Left lobe of liver (tissue), 2 donors: ENCODE measurements around the gene VDAC1. TPM values are rescaled to one million over a fixed set of nuclear protein-coding genes. Genes with fewer than 3 reads are reported as not detected.
"Not testable (repeated sequence)": the region's sequence is repeated elsewhere in the genome, so short reads cannot be mapped to it uniquely, and the experiment has no call there.

Experiments
- ATAC-seq: fragments of 200-7000 bp; cut with Tn5 transposase; one replicate; pipeline ENCODE4 v1.9.1; 2020; ENCODE audit warnings: mild to moderate bottlenecking, moderate library complexity
- DNase-seq: peaks from one replicate; pipeline ENCODE4 v3.0.0-alpha.2; 2020; ENCODE audit warnings: low spot score
- total RNA-seq: library from RNA; stranded (reverse); gene quantifications from one replicate; pipeline ENCODE4 v1.2.1, GENCODE V29; 2021
- donor health status: DM: no; HTN: no; CAD: no; lungs with moderate emphysema.
- donor health status: DM: no; HTN: yes; CAD: no.

VDAC1 gene
- total RNA-seq, 1 donor from 2014 or later: 91.2 TPM

DNA sequence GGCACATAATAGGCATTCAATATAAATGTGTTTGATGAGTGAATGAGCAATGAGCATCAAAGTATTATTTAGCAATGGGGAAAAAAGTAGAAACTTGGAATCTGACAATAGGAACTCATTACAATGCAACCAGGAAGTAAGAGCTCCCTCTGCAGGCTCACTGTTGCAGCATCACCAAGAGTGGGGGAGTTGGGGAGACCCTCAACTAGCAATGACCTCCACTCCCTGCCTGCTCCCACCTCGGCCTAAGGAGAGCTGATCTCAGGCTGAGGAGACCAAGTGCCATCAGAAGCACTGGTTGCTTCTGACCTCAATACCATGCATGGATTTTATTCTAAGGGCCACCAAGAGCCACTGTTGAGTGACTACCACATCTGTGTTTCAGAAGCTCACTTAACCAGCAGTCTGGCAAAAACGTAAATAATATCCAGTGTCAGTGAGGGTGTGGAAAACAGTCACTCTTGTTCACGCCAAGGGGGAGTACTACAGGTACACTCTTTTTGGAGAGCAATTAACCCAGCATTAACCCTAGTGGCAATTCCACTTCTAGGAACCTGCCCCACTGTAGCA, 8.0 kb downstream of the VDAC1 start:
- DNase-seq (no peak), ATAC-seq (no peak)

DNA sequence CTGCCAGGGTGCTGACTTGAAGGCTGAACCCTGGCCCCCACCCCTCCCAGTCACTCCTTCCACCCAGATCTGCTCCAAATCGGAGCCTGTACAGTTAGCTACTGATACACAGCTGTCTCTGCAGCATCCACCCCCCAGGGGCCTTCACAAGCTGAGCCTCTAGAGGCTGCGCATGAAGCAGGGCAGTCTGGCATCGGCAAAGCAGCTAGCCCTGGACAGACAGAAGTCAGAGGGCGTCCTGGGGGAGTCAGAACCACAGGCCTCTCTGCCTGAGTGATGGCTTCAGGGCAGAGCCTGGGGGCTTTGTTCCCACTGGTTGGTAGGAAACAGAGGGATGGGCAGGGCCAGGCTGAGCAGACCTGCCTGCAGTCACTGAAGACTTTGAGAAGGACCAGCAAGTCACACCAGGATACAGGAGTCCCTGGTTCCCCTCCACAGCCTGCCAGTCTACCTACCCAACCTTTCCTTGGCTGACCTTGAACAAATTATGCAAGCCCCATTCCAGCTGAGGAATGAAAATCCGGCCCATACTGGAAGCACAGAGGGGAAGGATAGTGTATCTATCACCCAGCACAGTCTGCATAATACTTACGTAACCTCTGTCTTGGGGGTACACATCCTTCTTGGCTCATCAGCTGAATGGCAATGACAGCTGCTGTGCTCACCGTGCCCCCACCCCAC, 8.8 kb downstream of the VDAC1 start:
- ATAC-seq: peak; percentile 66
- no peak for DNase-seq

DNA sequence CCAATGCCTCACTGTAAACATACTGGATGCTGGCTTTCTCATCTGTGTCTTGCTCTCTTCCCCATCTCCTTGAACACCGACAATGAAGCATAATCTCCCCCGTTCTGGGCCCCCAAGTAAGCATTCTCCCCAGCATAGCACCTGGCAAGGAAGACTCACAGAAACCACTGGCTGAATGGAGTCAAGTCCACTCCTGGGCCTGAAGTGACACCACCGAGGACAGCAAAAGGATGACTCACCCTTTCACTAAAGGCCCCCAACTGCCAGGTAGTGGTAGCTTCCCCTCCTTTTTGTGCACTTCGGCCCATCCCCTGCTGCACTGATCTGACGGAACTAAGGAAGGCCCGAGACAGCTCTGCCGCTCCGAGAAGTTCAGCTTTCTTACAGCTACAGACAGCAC, 9.4 kb downstream of the VDAC1 start:
- ATAC-seq (no peak), DNase-seq (no peak)

DNA sequence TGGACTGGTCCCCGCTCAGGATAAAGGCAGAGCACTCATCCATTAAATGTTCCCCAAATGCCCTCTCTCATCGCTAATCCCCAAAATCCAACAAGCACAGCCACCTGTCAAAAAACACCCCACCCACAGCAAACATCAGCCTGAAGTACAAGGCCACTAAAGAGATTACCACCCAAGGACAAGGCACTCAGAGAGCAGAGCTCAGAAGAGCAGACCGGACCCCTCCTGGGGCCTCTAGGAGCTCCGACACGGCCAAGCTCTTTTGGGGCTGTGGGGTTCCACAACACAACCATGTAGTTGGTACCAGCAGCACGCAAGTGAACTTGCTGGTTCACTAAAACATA, 9.8 kb downstream of the VDAC1 start:
- no peak for ATAC-seq
- no peak for DNase-seq

DNA sequence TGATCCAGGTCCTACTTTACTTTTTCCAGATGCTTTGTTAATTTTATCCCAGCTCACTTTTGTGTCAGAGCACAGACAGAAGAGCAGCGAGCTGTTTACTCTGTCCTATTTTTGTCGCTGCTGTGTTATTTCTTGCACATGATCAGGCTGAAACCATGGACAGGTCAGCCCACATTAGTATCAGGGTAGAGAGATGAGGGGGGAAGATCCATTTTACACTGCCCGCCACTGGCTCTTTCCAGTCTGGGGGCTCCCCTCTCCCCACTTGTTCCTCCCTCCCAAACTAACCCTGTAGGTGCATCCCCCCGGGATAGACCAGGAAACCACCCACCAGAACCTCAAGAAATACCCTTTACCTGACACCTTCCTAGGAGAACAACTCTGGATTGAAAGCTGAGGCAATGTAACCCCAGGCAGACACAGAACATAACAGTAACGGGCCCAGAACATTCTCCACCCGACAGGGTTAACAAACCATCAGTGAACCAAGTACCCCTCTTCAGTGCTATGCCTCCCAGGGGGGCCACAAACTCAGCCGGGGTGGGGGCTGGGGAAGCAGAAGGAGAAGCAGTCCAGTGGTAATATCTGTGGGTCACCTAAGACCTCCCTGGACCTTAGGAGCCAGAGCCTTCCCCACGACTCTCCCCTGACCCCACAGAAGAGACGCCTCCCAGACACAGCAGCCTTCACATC, 10.3 kb downstream of the VDAC1 start:
- DNase-seq (no peak), ATAC-seq (peak; percentile 30)

DNA sequence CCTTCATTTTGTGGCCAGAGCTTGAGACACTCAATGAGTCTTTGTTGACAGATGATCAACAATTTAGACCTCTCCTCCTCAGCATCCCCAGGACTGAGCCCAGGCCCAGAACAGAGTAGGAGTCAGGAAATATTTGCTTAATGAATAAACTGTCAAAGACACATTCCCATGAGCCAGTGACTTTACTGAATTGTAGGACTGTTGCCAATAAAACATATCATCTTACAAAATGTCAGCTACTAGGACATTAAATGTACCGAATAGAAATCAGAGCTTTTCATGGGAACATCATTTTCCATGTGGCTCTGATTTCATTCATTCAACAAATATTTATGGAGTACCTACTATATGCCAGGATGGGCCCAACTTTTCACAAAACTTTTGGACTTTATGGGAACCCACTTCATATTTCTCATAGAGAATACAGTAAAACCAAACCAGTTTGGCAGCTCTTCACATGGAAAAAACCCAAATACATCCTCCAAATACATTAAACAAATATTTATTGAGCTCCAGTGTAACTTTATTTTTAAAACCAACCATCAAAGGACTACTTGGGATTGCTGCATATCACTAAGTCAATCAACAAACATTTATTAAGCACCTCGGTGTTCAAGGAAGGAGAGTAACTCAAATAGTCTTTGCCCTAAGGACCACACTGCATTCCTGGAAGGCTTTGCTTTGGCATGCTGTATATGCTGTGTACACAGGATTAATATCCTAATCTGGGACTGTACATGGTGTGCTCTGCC, 11.4 kb downstream of the VDAC1 start:
- DNase-seq (no peak), ATAC-seq (no peak)

DNA sequence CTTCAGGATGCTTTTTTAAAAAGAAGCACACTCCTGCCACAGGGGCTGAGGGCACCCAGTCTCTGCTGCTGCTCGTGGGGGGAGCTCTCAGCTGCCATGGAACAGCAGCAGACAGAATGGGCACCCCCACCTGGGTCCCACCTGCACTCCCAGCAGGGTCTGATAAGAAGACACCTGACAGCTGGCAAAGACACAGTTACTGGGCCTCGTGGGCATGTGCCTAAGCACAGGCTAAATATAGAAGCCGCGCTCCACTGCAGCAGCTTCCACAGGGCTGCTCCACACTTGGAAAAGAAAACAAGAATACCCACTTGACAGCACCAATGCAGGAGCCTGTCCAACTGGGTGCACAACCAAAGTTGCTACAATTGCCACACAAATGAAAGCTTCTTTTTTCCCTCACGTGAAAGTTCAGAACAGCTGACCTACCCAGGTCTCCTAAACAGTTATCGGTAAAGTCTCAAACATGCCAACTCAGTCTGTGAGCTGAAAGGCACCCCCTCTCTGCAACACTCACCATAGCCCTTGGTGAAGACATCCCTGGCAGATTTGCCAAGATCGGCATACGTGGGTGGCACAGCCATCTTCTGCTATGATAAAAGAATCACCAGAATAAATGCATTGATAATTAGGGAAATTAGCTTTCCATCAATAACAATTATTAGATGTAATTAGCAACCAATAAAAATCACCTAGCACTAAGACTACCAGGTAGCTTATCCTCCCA, 12.2 kb downstream of the VDAC1 start:
- DNase-seq (no peak), ATAC-seq (no peak)

DNA sequence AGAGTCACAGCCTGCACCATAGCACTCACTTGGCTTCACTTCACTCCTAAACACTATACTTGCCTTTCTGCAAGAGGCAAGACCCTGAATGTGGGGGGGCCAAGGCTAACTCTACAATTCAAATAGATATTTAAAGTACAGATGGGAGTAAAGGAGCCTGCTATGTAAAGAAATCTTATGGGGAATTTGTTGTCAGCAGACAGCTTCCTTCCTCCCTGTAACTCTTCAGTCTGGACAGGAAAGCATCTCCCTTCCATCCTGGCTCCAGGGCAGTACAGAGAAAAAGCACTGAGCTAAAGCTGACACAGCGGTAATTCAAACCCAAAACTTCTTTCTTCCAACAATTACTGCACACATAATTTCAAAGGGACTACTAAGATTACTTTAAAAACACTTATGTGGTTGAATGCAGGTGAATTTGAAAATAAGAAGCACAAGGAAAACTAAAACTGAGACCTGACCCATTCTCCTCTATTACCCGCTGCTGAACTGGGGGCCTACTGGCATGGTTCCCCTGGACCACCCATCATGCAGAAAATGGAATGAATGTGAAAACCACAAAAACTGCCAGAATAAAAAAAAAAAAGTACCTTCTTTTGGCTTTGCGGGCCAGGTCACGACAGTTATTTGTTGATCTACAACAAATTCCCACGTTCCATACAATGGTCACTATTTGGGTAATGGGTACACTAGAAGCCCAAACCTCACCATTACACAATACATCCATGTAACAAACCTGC, 13.4 kb downstream of the VDAC1 start:
- ATAC-seq (no peak), DNase-seq (no peak)

DNA sequence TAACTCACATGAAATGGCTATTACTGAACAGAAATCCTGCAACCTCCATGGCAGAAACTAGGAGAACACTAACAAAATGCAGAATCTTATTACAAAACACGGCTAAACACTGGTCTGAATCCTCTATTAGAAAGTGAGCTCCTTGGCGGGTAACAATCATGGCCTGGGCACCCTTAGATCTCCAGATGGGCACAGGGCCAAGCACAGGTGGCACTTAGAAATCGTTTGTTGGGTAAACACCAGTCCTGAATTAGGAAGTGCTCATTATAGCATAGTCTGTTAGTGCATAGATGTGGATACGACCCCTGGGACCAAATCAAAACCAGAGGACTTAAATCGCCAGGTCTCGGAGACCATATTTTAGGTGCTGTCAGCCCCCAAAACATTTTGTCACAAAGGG, 14.4 kb downstream of the VDAC1 start:
- ATAC-seq (no peak), DNase-seq (no peak)

DNA sequence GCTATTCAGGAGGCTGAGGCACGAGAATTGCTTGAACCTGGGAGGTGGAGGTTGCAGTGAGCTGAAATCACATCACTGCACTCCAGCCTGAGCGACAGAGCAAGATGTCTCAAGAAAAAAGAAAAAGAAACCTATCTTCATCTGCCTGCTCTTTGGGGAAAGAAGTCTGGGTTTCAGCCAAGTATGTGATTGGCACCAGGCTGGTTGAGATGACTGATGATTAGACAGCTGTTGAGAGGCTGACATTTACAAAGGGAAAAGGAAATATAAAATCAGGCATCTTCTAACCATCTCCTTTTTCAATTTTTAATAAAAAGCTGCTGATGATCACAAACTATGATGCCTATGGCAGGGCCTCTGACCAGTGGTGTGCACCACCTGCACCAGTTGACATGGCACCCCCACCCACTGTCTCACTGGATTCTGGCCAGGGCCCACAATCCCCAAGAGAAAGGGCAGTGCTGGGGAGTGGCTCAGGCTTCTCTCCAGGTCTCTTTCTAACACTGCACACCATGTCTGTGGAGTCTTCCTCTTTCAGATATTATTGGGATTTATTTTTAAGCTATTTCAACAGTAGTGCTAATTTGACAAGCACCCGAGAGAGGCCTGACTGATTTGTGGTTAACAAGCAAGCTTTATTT, 19.1 kb downstream of the VDAC1 start:
- DNase-seq: no peak
- no peak for ATAC-seq

DNA sequence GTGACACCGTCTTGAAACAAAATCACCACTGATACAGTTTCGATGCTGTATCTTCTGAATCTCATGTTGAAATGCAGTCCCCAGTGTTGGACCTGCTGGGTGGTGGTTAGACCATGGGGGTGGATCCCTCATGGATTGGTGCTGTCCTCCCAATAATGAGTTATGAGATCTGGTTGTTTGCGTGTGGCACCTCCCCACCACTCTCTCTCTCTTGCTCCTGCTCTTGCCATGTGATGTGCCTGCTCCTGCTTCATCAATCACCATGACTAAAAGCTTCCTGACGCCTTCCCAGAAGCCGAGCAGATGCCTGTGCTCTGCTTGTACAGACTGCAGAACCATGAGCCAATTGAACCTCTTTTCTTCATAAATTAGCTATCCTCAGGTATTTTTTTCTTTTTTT, 21.1 kb downstream of the VDAC1 start:
- no peak for DNase-seq
- ATAC-seq: no peak

DNA sequence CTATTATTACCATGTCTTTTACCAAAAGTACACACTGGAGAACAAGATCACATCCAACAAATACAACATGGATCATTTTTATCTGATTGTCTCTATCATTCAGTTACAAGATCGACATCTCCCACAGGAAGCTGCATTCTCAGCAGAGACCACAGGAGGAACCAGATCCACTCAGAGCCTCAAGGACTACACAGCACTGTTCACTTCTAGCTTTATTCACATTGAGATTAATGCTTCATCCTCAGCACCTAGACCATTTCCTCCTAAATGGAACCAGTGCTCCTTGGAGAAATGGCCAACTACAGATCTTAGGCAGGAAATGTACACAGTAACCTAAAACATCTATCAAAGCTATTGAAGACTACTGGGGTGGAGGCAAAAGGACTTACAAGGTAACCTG, 23.1 kb downstream of the VDAC1 start:
- ATAC-seq: peak; percentile 16
- DNase-seq: no peak

DNA sequence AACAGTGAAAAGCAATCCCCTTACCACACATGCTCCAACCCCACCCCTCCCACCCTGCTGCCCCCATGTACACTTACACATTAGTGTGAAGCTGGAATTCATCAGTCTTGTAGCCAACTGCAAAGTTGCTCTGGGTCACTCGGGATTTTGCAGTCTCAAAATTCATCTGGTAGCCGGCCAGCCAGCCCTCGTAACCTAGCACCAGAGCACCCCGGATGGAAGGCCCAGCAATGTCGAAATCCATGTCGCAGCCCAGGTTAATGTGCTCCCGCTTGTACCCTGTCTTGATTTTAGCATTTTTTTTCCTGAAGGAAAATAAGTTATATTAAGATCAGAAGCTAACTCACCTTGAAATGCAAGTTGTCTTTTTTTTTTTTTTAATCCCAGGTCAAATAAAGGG, 24.1 kb downstream of the VDAC1 start:
- DNase-seq (no peak), ATAC-seq (peak; percentile 47)

DNA sequence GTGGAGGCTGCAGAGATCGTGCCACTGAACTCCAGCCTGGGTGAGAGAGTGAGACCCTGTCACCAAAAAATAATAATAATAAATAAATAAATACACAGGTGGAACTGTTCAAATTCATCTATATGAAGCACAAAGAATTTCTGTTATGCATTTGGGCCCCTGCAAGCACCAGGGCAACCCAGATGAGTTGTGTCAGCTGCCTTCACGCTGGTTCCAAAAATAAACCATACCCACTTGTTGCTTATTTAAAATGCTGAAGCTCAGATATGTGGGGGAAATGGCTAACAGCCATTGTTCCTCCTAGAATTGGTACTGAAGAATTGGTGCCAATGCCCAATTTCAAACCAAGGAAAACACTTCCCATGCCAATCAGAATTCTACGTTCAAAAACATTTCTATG, 25.8 kb downstream of the VDAC1 start:
- ATAC-seq (no peak), DNase-seq (no peak)

DNA sequence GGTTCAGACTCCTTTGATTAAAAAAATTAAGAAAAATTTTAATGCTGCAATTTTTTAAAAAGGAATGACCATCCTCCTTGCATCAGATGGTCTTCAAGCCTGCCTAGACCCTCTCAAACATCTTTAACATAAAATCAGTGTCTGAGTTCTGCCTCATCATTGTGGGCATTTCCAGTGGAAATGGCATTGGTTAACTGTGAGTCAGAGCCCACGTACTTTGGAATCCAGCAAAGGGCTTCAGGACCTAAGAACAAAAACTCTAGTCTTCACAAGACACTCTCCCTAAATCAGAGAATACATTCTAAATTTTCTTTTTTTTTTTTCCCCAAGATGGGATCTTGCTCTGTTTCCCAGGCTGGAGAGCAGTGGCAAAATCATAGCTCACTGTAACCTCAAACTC, 26.9 kb downstream of the VDAC1 start:
- ATAC-seq (no peak), DNase-seq (no peak)

DNA sequence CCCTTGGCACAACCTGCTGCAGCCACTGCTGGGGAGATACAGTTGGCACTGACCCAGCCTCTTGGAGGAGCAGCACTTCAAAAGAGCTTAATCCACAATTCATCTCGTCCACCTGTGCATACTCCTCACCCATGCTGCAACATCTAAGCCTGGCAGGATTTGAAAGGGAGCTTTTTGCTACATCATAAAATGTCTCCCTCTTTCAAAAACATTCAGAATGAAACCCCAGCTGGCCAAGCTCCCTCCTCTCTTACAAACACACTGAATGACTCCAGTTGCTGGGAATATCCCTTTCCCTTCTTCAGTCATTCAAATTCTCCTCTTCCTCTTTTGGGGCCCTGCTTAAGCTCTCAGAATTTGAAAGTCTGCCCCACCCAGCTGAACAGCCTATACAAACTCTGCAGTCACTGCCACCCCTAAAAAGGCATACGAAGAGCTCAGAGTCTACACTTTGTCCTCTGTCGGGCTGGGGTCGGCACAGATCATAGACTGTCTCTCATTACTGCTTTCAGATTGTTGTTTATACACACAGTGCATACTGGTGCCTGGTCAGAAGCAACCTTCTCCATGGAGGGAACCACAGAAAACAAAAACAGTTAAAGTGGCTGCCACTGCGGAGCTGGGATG, 27.5 kb downstream of the VDAC1 start:
- DNase-seq: no peak
- ATAC-seq: no peak

DNA sequence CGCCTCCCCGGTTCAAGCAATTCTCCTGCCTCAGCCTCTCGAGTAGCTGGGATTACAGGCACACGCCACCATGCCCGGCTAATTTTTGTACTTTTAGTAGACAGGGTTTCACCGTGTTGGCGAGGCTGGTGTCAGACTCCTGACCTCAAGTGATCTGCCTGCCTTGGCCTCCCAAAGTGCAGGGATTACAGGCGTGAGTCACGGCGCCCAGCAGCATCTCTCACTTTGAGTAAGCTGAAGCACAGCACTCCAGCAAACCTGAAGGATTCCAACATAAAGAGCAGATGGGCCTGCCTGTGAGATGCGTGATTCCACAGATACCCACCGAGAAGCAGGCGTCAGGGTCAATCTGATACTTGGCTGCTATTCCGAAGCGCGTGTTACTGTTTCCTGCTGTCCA, 29.2 kb downstream of the VDAC1 start:
- not testable (repeated sequence) for DNase-seq

DNA sequence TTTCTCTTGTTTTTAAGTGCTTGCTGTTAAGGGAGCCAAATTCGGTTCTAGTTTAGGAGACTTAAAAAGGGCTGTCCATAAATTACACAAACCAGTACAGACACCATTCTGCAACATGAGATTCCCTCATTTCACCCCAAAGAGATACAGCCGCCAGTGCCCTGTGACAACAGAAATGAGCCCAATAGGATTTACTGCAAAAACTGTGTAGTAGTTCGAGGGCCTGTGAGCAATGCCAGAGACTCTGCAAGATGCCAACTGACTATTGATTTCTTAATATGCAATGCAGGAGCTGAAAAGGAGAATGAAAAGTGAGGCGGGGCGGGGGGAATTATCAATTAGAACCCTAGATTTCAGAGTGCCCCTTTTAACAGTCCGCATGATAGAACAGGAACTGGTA, 30.6 kb downstream of the VDAC1 start:
- ATAC-seq (peak; percentile 64), DNase-seq (no peak)

More for the DNA sequence above, 29.2 kb downstream of the VDAC1 start:
- ATAC-seq: not testable (repeated sequence)

DNA sequence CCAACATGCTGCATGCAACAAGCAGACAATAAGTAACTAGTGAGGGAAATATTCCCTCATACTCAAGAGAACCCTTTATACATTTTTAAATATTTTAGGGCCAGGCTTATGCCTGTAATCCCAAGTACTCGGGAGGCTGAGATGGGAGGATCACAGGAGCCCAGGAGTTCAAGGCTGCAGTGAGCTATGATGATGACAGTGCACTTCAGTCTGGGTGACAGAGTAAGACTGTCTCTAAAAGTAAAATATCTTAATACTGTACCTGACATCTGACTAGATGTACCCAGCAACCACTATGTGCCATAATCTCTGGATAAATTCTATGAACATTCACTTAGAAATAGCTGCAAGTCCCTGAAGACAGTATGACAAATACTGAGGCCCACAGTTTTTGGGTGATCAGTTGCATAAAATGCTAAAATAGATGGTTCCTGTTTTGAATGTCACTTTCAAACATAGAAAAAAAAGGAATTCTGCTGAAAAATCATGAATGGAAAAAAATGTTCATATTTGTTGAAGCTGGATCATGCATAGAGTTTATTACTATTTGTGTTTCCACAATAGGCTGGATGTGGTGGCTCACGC, 34.4 kb downstream of the VDAC1 start:
- ATAC-seq (no peak), DNase-seq (no peak)
